WI38 (cell line): ENCODE results near the gene SPTBN5.

ENCODE experiments used
- H3K4me3 ChIP-seq: 2 replicates; pipeline ENCODE4 v1.5.1; 2011; ENCODE audit warnings: low read depth, mild to moderate bottlenecking, control low read depth, low read length
- TF ChIP-seq, protein P1 (sequence below): IDR thresholded peaks from 2 replicates; pipeline ENCODE4 v1.5.1; 2012; ENCODE audit warnings: low read depth, mild to moderate bottlenecking, control low read depth, low read length

SPTBN5 gene

DNA sequence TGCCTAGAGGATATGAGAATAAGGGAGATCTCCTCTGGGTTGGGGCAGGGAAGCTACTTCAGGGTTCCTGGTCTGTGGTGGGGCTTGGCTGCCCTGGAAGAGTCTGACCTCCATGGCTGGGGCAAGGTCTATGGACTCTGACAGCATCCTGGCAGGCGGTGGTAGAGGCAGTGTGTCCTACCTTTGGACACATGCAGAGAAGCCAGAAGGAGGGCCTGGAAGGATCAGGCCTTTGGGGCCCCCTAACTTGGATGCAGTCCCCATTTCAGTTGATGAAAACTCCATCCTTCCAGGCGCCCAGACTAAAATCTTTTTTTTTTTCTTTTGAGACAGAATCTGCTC, 10.4 kb downstream of the SPTBN5 start:
- H3K4me3 ChIP-seq: no peak overlapping the region
- TF ChIP-seq, protein P1, sequence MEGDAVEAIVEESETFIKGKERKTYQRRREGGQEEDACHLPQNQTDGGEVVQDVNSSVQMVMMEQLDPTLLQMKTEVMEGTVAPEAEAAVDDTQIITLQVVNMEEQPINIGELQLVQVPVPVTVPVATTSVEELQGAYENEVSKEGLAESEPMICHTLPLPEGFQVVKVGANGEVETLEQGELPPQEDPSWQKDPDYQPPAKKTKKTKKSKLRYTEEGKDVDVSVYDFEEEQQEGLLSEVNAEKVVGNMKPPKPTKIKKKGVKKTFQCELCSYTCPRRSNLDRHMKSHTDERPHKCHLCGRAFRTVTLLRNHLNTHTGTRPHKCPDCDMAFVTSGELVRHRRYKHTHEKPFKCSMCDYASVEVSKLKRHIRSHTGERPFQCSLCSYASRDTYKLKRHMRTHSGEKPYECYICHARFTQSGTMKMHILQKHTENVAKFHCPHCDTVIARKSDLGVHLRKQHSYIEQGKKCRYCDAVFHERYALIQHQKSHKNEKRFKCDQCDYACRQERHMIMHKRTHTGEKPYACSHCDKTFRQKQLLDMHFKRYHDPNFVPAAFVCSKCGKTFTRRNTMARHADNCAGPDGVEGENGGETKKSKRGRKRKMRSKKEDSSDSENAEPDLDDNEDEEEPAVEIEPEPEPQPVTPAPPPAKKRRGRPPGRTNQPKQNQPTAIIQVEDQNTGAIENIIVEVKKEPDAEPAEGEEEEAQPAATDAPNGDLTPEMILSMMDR: no peak

DNA sequence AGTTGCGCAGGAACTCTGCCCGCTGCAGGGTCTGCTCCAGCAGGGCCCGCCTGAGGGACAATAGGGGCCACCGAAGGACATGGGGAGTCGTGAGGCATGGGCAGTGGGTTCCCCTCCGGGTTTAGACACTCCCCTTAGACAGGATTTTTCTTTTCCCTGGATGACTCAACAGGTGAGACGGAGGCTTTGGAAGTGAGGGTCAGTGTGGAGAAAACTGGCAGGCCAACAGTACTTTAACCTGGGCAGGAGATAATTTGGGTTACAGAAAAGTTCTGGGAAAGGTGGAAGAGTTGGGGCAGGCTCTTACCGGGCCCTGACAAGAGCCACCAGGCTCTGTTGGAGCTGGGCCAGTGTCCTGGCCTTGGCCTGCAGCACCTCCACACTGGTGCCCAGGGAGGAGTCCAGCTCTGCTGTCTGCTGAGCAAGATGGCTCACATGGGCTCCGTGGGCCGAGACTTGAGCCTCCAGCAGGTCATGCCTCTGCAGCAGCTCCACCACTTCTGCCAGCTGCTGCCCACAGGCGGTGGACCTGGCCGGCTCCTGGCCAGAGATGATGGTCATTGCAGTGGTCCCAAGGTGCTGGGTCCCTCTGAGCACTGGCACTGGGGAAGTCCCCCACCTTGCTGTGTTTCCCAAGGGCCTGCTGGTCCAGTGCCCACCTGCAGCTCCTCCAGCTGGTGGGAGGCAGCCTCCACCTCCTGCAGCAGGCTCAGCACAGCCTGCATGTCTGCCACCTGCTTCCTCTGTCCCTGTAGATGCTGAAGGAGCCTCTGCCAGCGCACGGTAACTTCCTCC, 11.0 kb downstream of the SPTBN5 start:
- H3K4me3 ChIP-seq: no peak overlapping the region
- TF ChIP-seq, protein P1: no peak

DNA sequence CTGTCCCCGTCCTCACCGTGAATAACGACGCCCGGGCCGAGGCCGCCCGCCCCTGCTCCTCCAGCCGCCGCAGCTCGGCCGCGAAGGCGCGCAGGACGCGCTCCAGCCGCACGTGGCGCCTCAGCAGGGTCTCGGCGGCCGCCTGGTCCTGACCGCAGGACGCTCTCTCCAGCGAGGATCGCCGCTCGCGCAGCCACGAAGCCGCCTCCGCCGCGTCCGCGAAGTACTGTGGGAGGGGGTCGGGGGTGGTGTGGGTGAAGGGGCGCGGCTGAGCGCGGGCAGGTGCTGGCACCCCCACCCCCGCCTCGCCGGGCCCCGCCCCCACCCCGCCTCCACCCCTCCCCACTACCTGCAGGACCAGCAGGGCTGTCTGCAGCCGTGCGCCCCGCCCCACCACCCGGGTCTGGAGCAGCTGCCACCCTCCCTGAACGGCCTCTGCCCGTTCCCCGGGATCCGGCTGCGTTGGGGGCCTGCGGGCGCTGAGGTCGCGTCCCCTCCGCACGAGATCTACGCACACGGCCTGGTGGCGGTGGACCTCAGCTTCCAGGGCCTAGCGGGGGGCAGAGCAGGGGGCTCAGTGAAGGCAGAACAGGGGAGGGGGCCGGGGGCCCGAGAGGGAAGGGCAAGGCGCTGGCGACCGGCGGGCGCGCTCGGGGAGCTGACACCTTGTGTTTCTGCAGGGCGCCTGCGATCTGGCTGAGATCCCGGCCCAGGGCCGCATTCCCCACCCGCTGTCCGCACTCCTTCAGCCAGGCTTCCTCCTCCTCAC, 11.7 kb downstream of the SPTBN5 start:
- H3K4me3 ChIP-seq: no peak overlapping the region
- TF ChIP-seq, protein P1: no peak

DNA sequence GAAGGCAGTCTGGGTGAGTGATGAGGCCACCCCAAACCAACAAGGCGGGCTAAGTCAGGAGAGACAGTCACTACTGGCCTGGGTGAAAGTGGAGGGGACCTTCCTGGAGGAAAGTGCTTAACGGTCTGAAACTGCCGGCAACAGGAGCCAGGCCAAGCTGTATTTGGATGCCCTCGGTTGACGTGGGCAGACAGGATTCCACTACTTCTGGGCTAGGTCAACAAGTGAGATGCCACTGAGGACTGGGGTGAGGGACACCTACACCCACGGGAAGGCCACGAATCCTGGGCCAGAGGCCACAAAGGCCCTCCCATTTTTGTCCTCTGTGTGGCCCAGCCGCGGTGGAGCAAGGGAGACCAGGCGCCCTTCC, 12.3 kb downstream of the SPTBN5 start:
- H3K4me3 ChIP-seq: no peak overlapping the region
- TF ChIP-seq, protein P1: no peak

DNA sequence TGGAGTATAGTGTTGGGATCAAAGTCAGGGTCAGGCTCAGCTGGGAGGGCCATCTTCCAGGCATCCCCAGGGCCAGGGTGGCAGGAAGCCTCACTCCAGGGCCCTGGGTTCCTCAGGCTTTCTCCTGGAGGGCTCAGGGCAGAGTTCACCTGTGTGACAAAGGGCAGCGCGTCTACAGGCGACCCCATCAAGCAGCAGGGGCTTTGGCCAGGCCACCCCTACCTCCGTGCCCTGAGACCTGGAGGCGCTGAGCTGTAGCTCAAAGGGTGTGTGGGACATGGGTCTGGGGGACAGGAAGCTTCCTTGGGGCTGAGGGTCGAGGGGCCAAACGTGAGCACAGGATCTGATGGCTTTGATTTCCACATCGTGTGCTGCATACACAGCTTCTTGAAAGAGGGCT, 12.8 kb downstream of the SPTBN5 start:
- TF ChIP-seq, protein P1: no peak
- H3K4me3 ChIP-seq: no peak overlapping the region

DNA sequence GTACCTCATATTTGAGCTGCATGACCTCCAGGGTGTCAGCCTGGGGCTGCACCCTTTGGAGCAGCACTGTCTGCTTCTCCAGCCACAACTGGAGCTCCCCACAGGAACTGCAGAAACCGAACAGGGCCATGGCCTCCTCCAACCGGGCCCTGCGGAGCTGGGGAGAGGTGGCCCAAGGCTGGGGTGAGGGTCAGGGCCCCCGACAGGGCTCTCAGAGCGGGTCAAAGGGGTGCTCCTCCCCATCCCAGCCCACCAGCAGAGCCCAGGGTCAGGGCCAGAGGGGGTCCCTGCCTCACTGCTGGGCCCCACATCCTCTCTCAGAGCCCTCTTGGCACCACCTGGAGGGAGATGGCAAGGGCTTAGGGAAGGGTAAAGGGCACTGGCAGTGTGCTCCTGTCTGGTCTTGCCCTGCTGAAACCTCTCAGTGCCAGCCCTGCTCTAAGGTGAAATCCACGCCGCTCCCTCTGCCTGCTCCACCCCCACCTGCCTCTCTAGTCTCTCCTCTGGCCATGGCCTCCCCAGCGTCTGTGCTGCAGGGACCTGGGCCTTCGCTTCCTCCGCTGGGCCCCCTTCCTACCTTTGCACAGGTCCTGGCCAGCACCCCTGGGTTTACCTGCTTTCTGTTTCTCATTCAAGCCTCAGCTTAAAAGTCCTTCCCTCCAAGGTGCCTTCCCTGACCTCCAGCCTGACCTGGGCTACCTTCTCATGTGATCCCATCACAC, 13.5 kb downstream of the SPTBN5 start:
- H3K4me3 ChIP-seq: no peak overlapping the region
- TF ChIP-seq, protein P1: no peak
